Astrocyte (in vitro differentiated cells and primary cell): ENCODE data around the gene UNC79.

Experiments used
- EZH2 ChIP-seq: IDR thresholded peaks from 2 replicates; pipeline ENCODE4 v1.6.1; 2012; ENCODE audit warnings: mild to moderate bottlenecking, low read length, inconsistent platforms; ENCODE audit not compliant: insufficient read depth
- TF ChIP-seq, protein P1 (sequence below): IDR thresholded peaks from 2 replicates; pipeline ENCODE4 v1.5.1; 2011; ENCODE audit warnings: low read depth, mild to moderate bottlenecking, inconsistent platforms, low read length, moderate library complexity; ENCODE audit not compliant: insufficient read depth

DNA sequence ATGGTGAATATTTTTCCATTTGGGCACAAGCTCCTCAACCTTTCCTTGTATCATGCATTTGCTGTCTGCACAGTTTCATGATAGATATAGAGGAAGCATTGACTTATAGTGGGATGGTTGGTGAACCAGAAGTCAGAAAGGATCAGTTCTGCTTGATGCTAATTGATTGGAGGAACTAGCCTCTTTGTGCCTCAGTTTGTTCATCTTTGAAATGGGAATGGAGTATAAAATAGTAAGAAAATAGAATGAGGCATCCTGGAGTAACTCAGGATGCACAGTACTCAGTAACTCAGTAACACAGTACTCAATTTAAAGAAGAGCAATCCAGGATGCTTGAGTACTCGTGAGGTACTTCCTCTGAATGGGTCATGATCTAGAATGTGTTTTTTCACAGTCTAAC is 109.5 kb downstream of the UNC79 start:
- TF ChIP-seq, protein P1, sequence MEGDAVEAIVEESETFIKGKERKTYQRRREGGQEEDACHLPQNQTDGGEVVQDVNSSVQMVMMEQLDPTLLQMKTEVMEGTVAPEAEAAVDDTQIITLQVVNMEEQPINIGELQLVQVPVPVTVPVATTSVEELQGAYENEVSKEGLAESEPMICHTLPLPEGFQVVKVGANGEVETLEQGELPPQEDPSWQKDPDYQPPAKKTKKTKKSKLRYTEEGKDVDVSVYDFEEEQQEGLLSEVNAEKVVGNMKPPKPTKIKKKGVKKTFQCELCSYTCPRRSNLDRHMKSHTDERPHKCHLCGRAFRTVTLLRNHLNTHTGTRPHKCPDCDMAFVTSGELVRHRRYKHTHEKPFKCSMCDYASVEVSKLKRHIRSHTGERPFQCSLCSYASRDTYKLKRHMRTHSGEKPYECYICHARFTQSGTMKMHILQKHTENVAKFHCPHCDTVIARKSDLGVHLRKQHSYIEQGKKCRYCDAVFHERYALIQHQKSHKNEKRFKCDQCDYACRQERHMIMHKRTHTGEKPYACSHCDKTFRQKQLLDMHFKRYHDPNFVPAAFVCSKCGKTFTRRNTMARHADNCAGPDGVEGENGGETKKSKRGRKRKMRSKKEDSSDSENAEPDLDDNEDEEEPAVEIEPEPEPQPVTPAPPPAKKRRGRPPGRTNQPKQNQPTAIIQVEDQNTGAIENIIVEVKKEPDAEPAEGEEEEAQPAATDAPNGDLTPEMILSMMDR = no peak
- no peak for TF ChIP-seq EZH2
